GM23338 (cell line): ENCODE results near the gene APOL6.

Source experiments
- CREB1 ChIP-seq: fragments of 250-450 bp; sonication (Bioruptor Pico); IDR thresholded peaks from 2 replicates; pipeline ENCODE4 v1.5.0; 2020; ENCODE audit warnings: low read depth, mild to moderate bottlenecking, moderate library complexity
- EZH2 ChIP-seq: fragments of 200-600 bp; sonication (generic); IDR thresholded peaks from one replicate; pipeline ENCODE4 v1.8.0; 2017; ENCODE audit warnings: antibody characterized with exemption, mild to moderate bottlenecking, low read depth; ENCODE audit not compliant: unreplicated experiment
- EZH2phosphoT487 ChIP-seq: fragments of 200-600 bp; sonication (generic); IDR thresholded peaks from one replicate; pipeline ENCODE4 v1.8.1; 2018; ENCODE audit warnings: antibody characterized with exemption; ENCODE audit not compliant: unreplicated experiment
- JUNB ChIP-seq: IDR thresholded peaks from one replicate; pipeline ENCODE4 v1.6.1; 2016; ENCODE audit warnings: antibody characterized with exemption; ENCODE audit not compliant: unreplicated experiment
- NANOG ChIP-seq: IDR thresholded peaks from 2 replicates; pipeline ENCODE4 v1.6.1; 2016; ENCODE audit warnings: antibody characterized with exemption, borderline replicate concordance
- POLR2AphosphoS5 ChIP-seq: IDR thresholded peaks from 2 replicates; pipeline ENCODE4 v1.6.1; 2016; ENCODE audit warnings: antibody characterized with exemption, low read depth
- ZNF114 ChIP-seq: fragments of 250-450 bp; sonication (Bioruptor Pico); IDR thresholded peaks from 2 replicates; pipeline ENCODE4 v1.5.0; 2020; ENCODE audit warnings: mild to moderate bottlenecking, moderate library complexity
- TF ChIP-seq, protein P1 (sequence below), 2 experiments: fragments of 200-600 bp in 1 of 2; sonication (generic) in 1 of 2; conservative IDR thresholded peaks; 2 replicates each; pipeline versions ENCODE4 v1.5.1 to v1.6.1; 2016 to 2017; ENCODE audit warnings: antibody characterized with exemption in 2 of 2, low read depth in 2 of 2, mild to moderate bottlenecking in 2 of 2, moderate library complexity in 1 of 2
- TF ChIP-seq, protein P2 (sequence below): IDR thresholded peaks from one replicate; pipeline ENCODE4 v1.6.1; 2018; ENCODE audit warnings: antibody characterized with exemption; ENCODE audit not compliant: unreplicated experiment
- TF ChIP-seq, protein P3 (sequence below): IDR thresholded peaks from 2 replicates; pipeline ENCODE4 v1.6.1; 2016; ENCODE audit warnings: antibody characterized with exemption

DNA sequence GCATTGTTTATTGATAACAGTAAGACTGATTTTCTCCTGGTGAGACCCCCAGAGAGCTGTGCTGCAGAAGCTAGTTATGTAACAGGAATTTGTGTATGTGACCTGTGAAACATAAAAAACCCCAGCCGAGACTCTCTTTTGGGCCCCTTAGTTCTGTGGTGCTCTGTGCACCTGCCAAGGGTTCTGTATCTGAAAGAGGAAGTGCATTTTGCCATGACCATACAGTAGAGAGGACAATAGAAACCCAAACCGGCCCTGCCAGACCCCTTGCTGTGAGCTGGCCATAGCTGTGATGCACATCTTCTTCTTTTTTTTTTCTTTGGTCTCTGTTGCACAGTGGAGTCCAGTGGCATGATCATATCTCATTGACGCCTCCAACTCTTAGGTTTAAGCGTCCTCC lies 38.1 kb downstream of the APOL6 start:
- TF ChIP-seq JUNB (no peak), NANOG (no peak), POLR2AphosphoS5 (no peak), EZH2 (no peak), ZNF114 (CRISPR knock-in tag) (no peak), EZH2phosphoT487 (no peak), CREB1 (CRISPR knock-in tag) (no peak)
- TF ChIP-seq, protein P1, sequence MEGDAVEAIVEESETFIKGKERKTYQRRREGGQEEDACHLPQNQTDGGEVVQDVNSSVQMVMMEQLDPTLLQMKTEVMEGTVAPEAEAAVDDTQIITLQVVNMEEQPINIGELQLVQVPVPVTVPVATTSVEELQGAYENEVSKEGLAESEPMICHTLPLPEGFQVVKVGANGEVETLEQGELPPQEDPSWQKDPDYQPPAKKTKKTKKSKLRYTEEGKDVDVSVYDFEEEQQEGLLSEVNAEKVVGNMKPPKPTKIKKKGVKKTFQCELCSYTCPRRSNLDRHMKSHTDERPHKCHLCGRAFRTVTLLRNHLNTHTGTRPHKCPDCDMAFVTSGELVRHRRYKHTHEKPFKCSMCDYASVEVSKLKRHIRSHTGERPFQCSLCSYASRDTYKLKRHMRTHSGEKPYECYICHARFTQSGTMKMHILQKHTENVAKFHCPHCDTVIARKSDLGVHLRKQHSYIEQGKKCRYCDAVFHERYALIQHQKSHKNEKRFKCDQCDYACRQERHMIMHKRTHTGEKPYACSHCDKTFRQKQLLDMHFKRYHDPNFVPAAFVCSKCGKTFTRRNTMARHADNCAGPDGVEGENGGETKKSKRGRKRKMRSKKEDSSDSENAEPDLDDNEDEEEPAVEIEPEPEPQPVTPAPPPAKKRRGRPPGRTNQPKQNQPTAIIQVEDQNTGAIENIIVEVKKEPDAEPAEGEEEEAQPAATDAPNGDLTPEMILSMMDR (conservative IDR thresholded peaks at IDR 0.05; ENCODE audit: low read depth in 2 of 2), result no peak
- TF ChIP-seq, protein P2, sequence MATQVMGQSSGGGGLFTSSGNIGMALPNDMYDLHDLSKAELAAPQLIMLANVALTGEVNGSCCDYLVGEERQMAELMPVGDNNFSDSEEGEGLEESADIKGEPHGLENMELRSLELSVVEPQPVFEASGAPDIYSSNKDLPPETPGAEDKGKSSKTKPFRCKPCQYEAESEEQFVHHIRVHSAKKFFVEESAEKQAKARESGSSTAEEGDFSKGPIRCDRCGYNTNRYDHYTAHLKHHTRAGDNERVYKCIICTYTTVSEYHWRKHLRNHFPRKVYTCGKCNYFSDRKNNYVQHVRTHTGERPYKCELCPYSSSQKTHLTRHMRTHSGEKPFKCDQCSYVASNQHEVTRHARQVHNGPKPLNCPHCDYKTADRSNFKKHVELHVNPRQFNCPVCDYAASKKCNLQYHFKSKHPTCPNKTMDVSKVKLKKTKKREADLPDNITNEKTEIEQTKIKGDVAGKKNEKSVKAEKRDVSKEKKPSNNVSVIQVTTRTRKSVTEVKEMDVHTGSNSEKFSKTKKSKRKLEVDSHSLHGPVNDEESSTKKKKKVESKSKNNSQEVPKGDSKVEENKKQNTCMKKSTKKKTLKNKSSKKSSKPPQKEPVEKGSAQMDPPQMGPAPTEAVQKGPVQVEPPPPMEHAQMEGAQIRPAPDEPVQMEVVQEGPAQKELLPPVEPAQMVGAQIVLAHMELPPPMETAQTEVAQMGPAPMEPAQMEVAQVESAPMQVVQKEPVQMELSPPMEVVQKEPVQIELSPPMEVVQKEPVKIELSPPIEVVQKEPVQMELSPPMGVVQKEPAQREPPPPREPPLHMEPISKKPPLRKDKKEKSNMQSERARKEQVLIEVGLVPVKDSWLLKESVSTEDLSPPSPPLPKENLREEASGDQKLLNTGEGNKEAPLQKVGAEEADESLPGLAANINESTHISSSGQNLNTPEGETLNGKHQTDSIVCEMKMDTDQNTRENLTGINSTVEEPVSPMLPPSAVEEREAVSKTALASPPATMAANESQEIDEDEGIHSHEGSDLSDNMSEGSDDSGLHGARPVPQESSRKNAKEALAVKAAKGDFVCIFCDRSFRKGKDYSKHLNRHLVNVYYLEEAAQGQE, result no peak
- TF ChIP-seq, protein P3, sequence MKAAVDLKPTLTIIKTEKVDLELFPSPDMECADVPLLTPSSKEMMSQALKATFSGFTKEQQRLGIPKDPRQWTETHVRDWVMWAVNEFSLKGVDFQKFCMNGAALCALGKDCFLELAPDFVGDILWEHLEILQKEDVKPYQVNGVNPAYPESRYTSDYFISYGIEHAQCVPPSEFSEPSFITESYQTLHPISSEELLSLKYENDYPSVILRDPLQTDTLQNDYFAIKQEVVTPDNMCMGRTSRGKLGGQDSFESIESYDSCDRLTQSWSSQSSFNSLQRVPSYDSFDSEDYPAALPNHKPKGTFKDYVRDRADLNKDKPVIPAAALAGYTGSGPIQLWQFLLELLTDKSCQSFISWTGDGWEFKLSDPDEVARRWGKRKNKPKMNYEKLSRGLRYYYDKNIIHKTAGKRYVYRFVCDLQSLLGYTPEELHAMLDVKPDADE, result no peak
